ENCODE results near the gene THAP7.

Gene THAP7

DNA sequence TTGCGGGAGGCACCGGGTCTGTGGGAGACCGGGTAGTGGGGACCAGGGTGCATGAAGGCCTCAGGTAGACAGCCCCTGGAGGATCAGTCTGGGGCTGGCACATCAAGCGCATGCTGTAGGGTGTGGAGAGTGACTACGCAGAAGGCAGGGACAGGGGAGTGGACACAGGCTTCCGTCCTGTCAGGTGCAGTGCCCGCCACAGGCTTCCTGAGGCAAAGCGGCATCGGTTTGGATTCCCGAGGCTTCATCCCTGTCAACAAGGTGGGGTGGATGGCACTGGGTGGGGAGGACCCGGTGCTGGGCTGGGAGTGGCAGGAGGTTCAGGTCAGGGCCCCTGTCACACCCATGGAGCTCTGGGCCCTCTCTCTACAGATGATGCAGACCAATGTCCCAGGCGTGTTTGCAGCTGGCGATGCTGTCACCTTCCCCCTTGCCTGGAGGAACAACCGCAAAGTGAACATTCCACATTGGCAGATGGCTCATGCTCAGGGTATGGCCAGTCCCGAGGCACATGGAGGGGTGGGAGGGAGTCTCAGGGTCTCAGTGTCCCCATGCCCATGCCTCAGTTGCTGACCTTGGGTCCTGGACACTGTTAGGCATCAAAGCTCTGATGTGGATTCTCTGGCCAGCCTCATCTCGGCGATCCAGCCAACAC lies 24.3 kb downstream of the THAP7 start:
- H3K27ac ChIP-seq: no peak overlapping the region
- TF ChIP-seq, protein P1, sequence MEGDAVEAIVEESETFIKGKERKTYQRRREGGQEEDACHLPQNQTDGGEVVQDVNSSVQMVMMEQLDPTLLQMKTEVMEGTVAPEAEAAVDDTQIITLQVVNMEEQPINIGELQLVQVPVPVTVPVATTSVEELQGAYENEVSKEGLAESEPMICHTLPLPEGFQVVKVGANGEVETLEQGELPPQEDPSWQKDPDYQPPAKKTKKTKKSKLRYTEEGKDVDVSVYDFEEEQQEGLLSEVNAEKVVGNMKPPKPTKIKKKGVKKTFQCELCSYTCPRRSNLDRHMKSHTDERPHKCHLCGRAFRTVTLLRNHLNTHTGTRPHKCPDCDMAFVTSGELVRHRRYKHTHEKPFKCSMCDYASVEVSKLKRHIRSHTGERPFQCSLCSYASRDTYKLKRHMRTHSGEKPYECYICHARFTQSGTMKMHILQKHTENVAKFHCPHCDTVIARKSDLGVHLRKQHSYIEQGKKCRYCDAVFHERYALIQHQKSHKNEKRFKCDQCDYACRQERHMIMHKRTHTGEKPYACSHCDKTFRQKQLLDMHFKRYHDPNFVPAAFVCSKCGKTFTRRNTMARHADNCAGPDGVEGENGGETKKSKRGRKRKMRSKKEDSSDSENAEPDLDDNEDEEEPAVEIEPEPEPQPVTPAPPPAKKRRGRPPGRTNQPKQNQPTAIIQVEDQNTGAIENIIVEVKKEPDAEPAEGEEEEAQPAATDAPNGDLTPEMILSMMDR (IDR thresholded peaks at IDR 0.05): no peak
- H3K4me3 ChIP-seq: no peak overlapping the region
- DNase-seq (ENCODE audit: low spot score): no peak

DNA sequence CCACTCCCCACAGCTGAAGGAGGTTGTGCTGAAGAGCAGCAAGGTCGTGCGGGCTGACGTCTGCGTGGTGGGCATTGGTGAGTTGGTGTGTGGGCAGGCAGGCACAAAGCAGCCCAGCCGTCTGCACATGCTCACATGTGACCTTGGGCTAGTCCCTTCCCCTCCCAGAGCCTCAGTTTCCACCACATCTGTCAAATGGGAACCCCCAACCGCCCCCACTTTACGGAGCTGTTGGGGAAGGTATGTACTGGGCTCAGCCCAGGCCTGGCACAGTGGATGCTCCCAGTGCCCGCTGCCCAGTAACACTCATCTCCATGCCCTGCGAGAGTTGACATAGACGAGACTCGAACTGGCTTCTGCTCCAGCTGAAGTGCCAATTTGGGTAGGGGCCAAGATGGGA lies 24.9 kb downstream of the THAP7 start:
- Histone ChIP-seq H3K4me3 (no peak overlapping the region), H3K27ac (no peak overlapping the region)
- no peak for DNase-seq (ENCODE audit: low spot score)
- TF ChIP-seq, protein P1 (IDR thresholded peaks at IDR 0.05): no peak

DNA sequence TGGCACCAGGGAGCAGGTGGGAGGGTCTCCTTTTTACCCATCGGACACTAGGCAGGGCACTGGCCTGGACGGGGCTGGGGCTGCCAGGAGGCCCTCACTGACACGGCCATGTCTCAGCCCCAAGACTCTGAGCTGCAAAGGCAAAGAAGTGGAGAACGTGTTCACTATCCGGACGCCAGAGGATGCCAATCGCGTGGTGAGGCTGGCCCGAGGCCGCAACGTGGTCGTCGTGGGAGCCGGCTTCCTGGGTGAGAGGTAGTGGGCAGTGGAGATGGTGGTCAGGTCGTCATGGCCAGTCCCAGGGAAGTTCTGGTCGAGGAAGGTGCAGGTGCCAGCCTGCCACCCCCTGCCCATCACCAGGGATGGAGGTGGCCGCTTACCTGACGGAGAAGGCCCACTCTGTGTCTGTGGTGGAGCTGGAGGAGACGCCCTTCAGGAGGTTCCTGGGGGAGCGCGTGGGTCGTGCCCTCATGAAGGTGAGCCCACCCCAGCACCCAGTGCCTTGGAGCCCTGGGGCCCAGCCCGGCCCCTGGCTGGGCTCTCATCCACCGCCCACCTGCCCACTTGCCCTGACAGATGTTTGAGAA lies 25.5 kb downstream of the THAP7 start:
- Histone ChIP-seq H3K4me3 (no peak overlapping the region), H3K27ac (no peak overlapping the region)
- no peak for DNase-seq (ENCODE audit: low spot score)
- TF ChIP-seq, protein P1 (IDR thresholded peaks at IDR 0.05): no peak

DNA sequence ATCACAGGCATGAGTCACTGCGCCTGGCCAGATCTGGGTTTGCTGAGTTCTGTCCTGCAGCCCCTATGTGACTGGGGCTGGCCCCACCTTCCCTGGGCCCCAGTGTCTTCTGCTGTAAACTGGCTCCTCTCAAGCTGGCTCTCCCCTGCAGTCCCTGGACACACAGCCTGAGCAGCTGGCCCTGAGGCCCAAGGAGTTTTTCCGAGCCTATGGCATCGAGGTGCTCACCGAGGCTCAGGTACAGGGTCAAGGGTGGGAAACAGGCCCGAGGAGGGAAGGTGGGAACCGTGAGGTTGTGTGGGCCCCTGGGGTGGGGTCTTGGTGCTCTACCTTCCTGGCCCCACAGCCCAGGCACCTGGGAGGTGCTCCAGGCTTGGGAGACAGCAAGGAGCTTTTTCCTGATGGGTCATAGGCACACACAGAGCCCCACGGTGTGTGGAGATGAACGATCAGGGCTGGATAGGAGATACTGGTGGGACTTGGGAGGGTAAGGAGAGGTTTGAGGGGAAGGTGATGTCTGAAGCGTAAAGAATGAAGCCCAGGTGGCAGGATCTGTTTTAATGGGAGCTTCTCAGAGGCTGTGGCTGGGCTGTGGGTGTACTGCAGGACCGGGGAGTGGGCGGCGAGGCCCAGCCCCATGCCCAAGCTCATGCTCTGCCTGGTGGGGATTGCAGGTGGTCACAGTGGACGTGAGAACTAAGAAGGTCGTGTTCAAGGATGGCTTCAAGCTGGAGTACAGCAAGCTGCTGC lies 26.2 kb downstream of the THAP7 start:
- TF ChIP-seq, protein P1 (IDR thresholded peaks at IDR 0.05): no peak
- H3K4me3 ChIP-seq: no peak overlapping the region
- H3K27ac ChIP-seq: no peak overlapping the region
- DNase-seq (ENCODE audit: low spot score): no peak

DNA sequence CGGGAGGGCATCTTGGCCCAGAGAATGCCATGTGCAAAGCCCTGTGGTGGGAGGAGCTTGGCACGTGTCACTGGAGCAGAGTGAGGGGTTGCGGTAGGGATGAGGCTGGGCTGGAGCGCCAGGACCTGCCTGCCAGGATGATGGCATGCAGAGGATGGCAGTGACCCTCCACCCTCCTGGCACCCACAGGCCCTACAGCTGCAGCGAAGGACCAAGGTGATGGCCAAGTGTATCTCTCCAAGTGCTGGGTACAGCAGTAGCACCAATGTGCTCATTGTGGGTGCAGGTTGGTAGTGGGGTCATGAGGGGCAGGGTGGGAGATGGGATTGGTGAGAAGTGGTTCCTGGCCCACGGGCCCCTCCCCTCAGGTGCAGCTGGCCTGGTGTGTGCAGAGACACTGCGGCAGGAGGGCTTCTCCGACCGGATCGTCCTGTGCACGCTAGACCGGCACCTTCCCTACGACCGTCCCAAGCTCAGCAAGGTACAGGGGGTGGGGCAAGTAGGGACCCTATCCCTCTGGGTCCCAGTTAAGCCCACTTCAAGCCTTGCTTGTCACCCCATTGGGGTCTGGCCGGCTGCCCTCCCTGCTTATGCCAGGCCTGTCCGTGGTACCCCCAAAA lies 27.5 kb downstream of the THAP7 start:
- TF ChIP-seq, protein P1 (IDR thresholded peaks at IDR 0.05): no peak
- DNase-seq (ENCODE audit: low spot score): no peak
- H3K27ac ChIP-seq: no peak overlapping the region
- H3K4me3 ChIP-seq: no peak overlapping the region

DNA sequence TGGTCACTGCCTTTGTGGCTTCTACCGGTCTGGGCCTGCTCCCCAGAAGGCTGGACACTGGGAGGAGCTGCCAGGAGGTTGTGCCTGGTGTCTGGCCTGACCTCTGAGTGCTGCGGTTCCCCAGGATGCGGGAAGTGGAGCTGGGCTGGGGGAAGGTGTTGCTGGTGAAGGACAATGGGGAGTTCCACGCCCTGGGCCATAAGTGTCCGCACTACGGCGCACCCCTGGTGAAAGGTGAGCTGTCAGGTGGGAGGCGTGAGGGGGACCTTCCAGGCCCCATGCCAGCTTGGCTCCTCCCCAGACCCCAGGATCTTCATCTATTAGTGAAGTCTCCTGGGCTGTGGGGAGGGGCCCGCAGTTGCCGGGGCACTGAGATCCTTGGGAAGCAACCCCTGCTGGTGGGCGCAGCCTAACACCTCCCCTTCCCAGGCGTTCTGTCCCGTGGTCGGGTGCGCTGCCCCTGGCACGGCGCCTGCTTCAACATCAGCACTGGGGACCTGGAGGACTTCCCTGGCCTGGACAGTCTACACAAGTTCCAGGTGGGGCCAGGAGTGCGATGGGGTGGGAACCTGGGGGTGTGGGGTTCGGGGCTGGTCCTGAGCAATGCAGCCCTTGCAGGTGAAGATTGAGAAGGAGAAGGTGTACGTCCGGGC lies 28.2 kb downstream of the THAP7 start:
- no peak overlapping the region for H3K27ac ChIP-seq
- no peak overlapping the region for H3K4me3 ChIP-seq
- TF ChIP-seq, protein P1 (IDR thresholded peaks at IDR 0.05): no peak
- DNase-seq (ENCODE audit: low spot score): no peak

All from coronary artery (tissue), 2 donors.